ENCODE results near the gene PHLDB3. TPM values are rescaled to one million over a fixed set of nuclear protein-coding genes. Genes with fewer than 3 reads are reported as not detected.
"Not testable (repeated sequence)": the region's sequence is repeated elsewhere in the genome, so short reads cannot be mapped to it uniquely, and the experiment has no call there.

Gene PHLDB3
- total and polyA plus RNA-seq, 2 donors (not counting 3 experiments of a cell fraction or from before 2014, with no cell fraction given) = 5.5 to 12.0 TPM

DNA sequence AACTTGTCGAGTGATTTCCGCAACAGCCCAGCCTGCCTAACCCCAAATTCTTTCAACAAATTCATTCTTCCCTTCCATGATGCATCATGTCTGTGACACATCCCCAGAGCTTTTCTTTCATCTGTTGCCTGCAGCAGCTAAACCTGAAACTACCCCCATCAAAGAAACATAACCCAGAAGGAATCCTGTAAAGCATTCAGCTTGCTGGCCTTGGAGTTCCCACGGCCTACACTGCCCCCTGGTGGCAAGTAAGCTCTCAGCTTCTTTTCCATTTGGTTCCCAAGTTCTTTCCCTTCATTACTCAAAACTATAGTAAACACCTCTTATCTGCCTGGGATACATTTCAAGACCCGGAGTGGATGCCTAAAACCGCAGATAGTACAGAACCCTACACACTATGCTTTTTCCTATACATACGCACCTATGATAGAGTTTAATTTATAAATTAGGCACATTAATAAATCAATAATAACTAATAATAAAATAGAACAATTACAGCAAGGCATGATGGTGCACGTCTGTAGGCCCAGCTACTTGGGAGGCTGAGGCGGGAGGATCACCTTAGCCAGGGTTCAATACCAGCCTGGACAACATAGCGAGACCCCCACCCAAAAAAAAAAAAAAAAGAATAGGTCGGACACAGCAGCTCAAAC lies 15.0 kb upstream of the PHLDB3 start:
- H3K36me3 ChIP-seq (ENCODE audit: control insufficient read depth in 2 of 2, extremely low read depth in 1 of 2, insufficient read depth in 2 of 2, low read length in 2 of 2) = no peaks in the 10 kb centered on the region
- CTCF ChIA-PET = interaction anchor here (0.5 to 11.6 kb wide), 38 partner anchors 8 to 1360 kb away, joined by 3 to 833 read pairs (median 6); partner anchors contain the start of genes IRGQ, PHLDB3, ZNF575 and ZNF576
- no peak overlapping the region for H3K9ac ChIP-seq (replicated peaks; ENCODE audit: extremely low read depth, insufficient read depth, low read length)
- FAIRE-seq (peak; percentile 93), DNase-seq (ENCODE audit: low read depth, low spot score) (peak; percentile 78)
- dilution Hi-C loops (cut with MboI; ENCODE audit: extremely low pct_ligation_motif_present, low sequenced_read_pairs) (no loop called here), intact Hi-C loops (cut with micrococcal nuclease) (loop anchor here (1.0 kb wide), 2 partner anchors 72 to 86 kb away; no protein-coding TSS in a partner anchor)
- H3K79me2 ChIP-seq (ENCODE audit: control insufficient read depth, insufficient read depth, low read length) = no peaks in the 10 kb centered on the region
- H4K20me1 ChIP-seq (replicated peaks; ENCODE audit: control insufficient read depth, extremely low read depth, insufficient read depth, low read length) = no peaks in the 10 kb centered on the region
- no peak for TF ChIP-seq POLR2A (IDR thresholded peaks at IDR 0.05; ENCODE audit: low read depth, low read length)
- TF ChIP-seq, protein P1, sequence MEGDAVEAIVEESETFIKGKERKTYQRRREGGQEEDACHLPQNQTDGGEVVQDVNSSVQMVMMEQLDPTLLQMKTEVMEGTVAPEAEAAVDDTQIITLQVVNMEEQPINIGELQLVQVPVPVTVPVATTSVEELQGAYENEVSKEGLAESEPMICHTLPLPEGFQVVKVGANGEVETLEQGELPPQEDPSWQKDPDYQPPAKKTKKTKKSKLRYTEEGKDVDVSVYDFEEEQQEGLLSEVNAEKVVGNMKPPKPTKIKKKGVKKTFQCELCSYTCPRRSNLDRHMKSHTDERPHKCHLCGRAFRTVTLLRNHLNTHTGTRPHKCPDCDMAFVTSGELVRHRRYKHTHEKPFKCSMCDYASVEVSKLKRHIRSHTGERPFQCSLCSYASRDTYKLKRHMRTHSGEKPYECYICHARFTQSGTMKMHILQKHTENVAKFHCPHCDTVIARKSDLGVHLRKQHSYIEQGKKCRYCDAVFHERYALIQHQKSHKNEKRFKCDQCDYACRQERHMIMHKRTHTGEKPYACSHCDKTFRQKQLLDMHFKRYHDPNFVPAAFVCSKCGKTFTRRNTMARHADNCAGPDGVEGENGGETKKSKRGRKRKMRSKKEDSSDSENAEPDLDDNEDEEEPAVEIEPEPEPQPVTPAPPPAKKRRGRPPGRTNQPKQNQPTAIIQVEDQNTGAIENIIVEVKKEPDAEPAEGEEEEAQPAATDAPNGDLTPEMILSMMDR (IDR thresholded peaks at IDR 0.05; ENCODE audit: extremely low read depth in 1 of 2, insufficient read depth in 1 of 2, low read depth in 1 of 2, low read length in 2 of 2) = peak; percentile 80 to 87
- POLR2A ChIA-PET = interaction anchor here (1.0 kb wide), 1 partner anchor 72 kb away, joined by 3 read pairs; no protein-coding TSS in a partner anchor
- no TSS peak for BruUV-seq (replicated peaks)
- H3K4me1 ChIP-seq (ENCODE audit: control insufficient read depth, extremely low read depth, insufficient read depth, low read length) = no peaks in the 10 kb centered on the region
- no peak overlapping the region for H3K4me3 ChIP-seq (replicated peaks in 1 of 3; ENCODE audit: insufficient read depth in 1 of 3, low read depth in 1 of 3, low read length in 3 of 3)
- H3K9me1 ChIP-seq (replicated peaks; ENCODE audit: control insufficient read depth, extremely low read depth, insufficient read depth, low read length) = no peaks in the 10 kb centered on the region
- H2AFZ ChIP-seq (ENCODE audit: low read depth, low read length) = no peak overlapping the region
- no peak overlapping the region for H3K27ac ChIP-seq (ENCODE audit: insufficient read depth, low read depth, low read length)
- H3K9me3 ChIP-seq (replicated peaks; ENCODE audit: control insufficient read depth, insufficient read depth, low read length) = no peaks in the 10 kb centered on the region
- no peaks in the 10 kb centered on the region for H3K27me3 ChIP-seq (ENCODE audit: control insufficient read depth in 2 of 2, insufficient read depth in 2 of 2, low read length in 2 of 2)
- H3K4me2 ChIP-seq (ENCODE audit: insufficient read depth, low read length) = no peak overlapping the region

DNA sequence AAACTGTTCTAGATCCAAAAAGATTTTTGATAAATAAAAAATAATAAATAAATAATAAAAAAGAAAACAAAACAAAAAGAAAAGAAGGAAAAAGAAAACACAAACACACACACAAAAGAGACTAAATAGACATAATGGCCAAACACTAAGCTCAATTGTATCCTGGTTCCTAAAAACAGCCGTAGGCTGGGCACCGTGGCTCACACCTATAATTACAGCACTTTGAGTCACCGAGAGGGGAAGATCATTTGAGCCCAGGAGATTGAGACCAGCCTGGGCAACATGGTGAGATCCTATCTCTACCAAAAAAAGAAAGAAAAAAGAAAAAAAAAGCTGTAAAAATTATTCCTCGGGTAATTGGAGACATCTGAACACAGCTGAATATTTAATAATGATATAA lies 13.5 kb upstream of the PHLDB3 start:
- ChIA-PET POLR2A (interaction anchor here (0.6 kb wide), 1 partner anchor 1258 kb away, joined by 5 read pairs; no protein-coding TSS in a partner anchor), CTCF (interaction anchor here (1.4 to 11.6 kb wide), 4 partner anchors 9 to 86 kb away, joined by 3 to 833 read pairs (median 56); no protein-coding TSS in a partner anchor)
- dilution Hi-C loops (cut with MboI; ENCODE audit: extremely low pct_ligation_motif_present, low sequenced_read_pairs) (no loop called here), intact Hi-C loops (cut with micrococcal nuclease) (no loop called here)
- Histone ChIP-seq H3K9me1 (replicated peaks; ENCODE audit: control insufficient read depth, extremely low read depth, insufficient read depth, low read length) (no peaks in the 10 kb centered on the region), H2AFZ (ENCODE audit: low read depth, low read length) (no peak overlapping the region), H3K79me2 (ENCODE audit: control insufficient read depth, insufficient read depth, low read length) (no peaks in the 10 kb centered on the region), H3K27me3 (ENCODE audit: control insufficient read depth in 2 of 2, insufficient read depth in 2 of 2, low read length in 2 of 2) (no peaks in the 10 kb centered on the region), H4K20me1 (replicated peaks; ENCODE audit: control insufficient read depth, extremely low read depth, insufficient read depth, low read length) (no peaks in the 10 kb centered on the region), H3K27ac (ENCODE audit: insufficient read depth, low read depth, low read length) (no peak overlapping the region), H3K4me1 (ENCODE audit: control insufficient read depth, extremely low read depth, insufficient read depth, low read length) (no peaks in the 10 kb centered on the region), H3K9me3 (replicated peaks; ENCODE audit: control insufficient read depth, insufficient read depth, low read length) (no peaks in the 10 kb centered on the region), H3K9ac (replicated peaks; ENCODE audit: extremely low read depth, insufficient read depth, low read length) (no peak overlapping the region), H3K36me3 (ENCODE audit: control insufficient read depth in 2 of 2, extremely low read depth in 1 of 2, insufficient read depth in 2 of 2, low read length in 2 of 2) (no peaks in the 10 kb centered on the region), H3K4me3 (replicated peaks in 1 of 3; ENCODE audit: insufficient read depth in 1 of 3, low read depth in 1 of 3, low read length in 3 of 3) (no peak overlapping the region), H3K4me2 (ENCODE audit: insufficient read depth, low read length) (no peak overlapping the region)
- TF ChIP-seq POLR2AphosphoS5 (IDR thresholded peaks at IDR 0.05; ENCODE audit: insufficient read depth, low read depth, low read length) (no peak), JUN (IDR thresholded peaks at IDR 0.05; ENCODE audit: borderline replicate concordance, insufficient read depth, insufficient read length, low read depth) (no peak), MYC (IDR thresholded peaks at IDR 0.05; ENCODE audit: low read depth, low read length) (no peak)
- TF ChIP-seq, protein P2, sequence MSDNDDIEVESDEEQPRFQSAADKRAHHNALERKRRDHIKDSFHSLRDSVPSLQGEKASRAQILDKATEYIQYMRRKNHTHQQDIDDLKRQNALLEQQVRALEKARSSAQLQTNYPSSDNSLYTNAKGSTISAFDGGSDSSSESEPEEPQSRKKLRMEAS (IDR thresholded peaks at IDR 0.05; ENCODE audit: insufficient read depth, insufficient read length) = no peak
- FAIRE-seq (no peak), DNase-seq (ENCODE audit: low read depth, low spot score) (no peak)
- BruUV-seq (replicated peaks) = no TSS peak

DNA sequence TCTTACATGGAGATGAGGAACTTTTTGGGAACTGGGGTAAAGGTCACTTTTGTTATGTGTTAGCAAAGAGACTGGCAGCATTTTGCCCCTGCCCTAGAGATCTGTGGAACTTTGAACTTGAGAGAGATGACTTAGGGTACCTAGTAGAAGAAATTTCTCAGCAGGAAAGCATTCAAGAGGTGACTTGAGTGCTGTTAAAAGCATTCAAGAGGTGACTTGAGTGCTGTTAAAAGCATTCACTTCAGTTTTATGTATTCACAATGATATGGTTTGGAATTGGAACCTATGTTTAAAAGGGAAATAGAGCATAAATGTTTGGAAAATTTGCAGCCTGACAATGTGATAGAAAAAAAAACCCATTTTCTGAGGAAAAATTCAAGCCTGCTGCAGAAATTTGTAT lies 7.9 kb upstream of the PHLDB3 start:
- H3K4me1 ChIP-seq (ENCODE audit: control insufficient read depth, extremely low read depth, insufficient read depth, low read length); H3K9ac ChIP-seq (replicated peaks; ENCODE audit: extremely low read depth, insufficient read depth, low read length); dilution Hi-C loops (cut with MboI; ENCODE audit: extremely low pct_ligation_motif_present, low sequenced_read_pairs); H2AFZ ChIP-seq (ENCODE audit: low read depth, low read length); H3K4me3 ChIP-seq (replicated peaks in 1 of 3; ENCODE audit: insufficient read depth in 1 of 3, low read depth in 1 of 3, low read length in 3 of 3); H3K27ac ChIP-seq (ENCODE audit: insufficient read depth, low read depth, low read length); H3K79me2 ChIP-seq (ENCODE audit: control insufficient read depth, insufficient read depth, low read length); DNase-seq (ENCODE audit: low read depth, low spot score); H3K9me1 ChIP-seq (replicated peaks; ENCODE audit: control insufficient read depth, extremely low read depth, insufficient read depth, low read length); FAIRE-seq; intact Hi-C loops (cut with micrococcal nuclease); CTCF ChIA-PET; H3K9me3 ChIP-seq (replicated peaks; ENCODE audit: control insufficient read depth, insufficient read depth, low read length); BruUV-seq (replicated peaks); H3K4me2 ChIP-seq (ENCODE audit: insufficient read depth, low read length); H4K20me1 ChIP-seq (replicated peaks; ENCODE audit: control insufficient read depth, extremely low read depth, insufficient read depth, low read length); POLR2A ChIA-PET; H3K27me3 ChIP-seq (ENCODE audit: control insufficient read depth in 2 of 2, insufficient read depth in 2 of 2, low read length in 2 of 2): not testable (repeated sequence)
- peaks cover 0 to 11% of the 10 kb centered on the region in 2 experiments for H3K36me3 ChIP-seq (ENCODE audit: control insufficient read depth in 2 of 2, extremely low read depth in 1 of 2, insufficient read depth in 2 of 2, low read length in 2 of 2)
